ENCODE measurements around the gene CDC42.

The CDC42 gene

GRCh38 chr1:22110016-22110415 lies 57.5 kb downstream of the CDC42 start:
- TF ChIP-seq, protein P1, sequence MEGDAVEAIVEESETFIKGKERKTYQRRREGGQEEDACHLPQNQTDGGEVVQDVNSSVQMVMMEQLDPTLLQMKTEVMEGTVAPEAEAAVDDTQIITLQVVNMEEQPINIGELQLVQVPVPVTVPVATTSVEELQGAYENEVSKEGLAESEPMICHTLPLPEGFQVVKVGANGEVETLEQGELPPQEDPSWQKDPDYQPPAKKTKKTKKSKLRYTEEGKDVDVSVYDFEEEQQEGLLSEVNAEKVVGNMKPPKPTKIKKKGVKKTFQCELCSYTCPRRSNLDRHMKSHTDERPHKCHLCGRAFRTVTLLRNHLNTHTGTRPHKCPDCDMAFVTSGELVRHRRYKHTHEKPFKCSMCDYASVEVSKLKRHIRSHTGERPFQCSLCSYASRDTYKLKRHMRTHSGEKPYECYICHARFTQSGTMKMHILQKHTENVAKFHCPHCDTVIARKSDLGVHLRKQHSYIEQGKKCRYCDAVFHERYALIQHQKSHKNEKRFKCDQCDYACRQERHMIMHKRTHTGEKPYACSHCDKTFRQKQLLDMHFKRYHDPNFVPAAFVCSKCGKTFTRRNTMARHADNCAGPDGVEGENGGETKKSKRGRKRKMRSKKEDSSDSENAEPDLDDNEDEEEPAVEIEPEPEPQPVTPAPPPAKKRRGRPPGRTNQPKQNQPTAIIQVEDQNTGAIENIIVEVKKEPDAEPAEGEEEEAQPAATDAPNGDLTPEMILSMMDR (IDR thresholded peaks at IDR 0.05; ENCODE audit: low read depth, low read length), result no peak
- no peak overlapping the region for H3K4me3 ChIP-seq (replicated peaks in 1 of 2; ENCODE audit: low read depth in 2 of 2, low read length in 2 of 2)

DNA sequence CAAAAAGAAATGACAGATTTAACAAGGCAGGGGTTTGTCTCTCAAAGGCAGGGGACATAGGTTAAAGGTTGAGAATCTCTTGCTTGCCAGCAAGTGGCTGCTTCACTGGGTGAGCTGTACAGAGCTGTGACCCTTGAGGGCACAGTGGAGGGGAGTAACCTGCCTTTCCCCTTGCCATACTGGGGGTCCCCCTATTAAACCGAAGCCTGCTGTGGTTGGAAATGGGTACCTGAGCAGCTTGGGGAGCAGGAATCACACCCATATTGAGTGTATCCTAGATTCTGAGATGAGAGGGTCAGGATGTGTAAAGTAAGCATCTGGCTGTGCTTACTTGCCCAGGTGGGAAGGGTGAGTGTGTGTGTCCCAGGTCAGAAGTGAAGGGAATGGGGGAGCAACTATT lies 58.6 kb downstream of the CDC42 start:
- no peak overlapping the region for H3K4me3 ChIP-seq (replicated peaks in 1 of 2; ENCODE audit: low read depth in 2 of 2, low read length in 2 of 2)
- DNase-seq (ENCODE audit: low read depth in 2 of 2), result no peak
- TF ChIP-seq, protein P1 (IDR thresholded peaks at IDR 0.05; ENCODE audit: low read depth, low read length), result no peak

More at GRCh38 chr1:22110016-22110415, 57.5 kb downstream of the CDC42 start:
- DNase-seq (ENCODE audit: low read depth in 2 of 2), result no peak

- TF ChIP-seq, protein P1 (IDR thresholded peaks at IDR 0.05; ENCODE audit: low read depth, low read length), result no peak
- peak; percentile 59 to 74 for DNase-seq (ENCODE audit: low read depth in 2 of 2)
- no peak overlapping the region for H3K4me3 ChIP-seq (replicated peaks in 1 of 2; ENCODE audit: low read depth in 2 of 2, low read length in 2 of 2)
Observed at GRCh38 chr1:22111620-22112019, 59.1 kb downstream of the CDC42 start.

DNA sequence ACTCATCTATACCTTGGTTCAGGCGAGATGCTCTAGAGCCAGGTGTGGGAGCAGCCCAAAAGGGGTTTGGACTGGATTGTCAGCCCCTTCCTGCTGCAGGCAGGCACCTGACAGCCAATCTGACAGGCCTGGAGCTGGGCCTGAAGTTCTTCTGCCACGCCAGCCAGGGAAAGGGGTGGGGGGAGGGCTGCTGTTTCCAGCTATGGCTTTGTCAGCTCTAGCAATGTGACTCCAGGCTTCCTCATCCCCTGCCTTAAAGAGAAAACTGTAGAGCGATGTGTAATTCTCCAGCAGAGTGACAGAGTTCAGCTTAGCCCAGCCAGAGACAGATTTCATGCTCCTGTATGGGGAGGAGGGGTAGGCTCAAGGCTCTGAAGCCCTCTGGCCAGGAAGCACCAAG lies 60.0 kb downstream of the CDC42 start:
- DNase-seq (ENCODE audit: low read depth in 2 of 2), result no peak
- H3K4me3 ChIP-seq (replicated peaks in 1 of 2; ENCODE audit: low read depth in 2 of 2, low read length in 2 of 2), result no peak overlapping the region
- TF ChIP-seq, protein P1 (IDR thresholded peaks at IDR 0.05; ENCODE audit: low read depth, low read length), result no peak

DNA sequence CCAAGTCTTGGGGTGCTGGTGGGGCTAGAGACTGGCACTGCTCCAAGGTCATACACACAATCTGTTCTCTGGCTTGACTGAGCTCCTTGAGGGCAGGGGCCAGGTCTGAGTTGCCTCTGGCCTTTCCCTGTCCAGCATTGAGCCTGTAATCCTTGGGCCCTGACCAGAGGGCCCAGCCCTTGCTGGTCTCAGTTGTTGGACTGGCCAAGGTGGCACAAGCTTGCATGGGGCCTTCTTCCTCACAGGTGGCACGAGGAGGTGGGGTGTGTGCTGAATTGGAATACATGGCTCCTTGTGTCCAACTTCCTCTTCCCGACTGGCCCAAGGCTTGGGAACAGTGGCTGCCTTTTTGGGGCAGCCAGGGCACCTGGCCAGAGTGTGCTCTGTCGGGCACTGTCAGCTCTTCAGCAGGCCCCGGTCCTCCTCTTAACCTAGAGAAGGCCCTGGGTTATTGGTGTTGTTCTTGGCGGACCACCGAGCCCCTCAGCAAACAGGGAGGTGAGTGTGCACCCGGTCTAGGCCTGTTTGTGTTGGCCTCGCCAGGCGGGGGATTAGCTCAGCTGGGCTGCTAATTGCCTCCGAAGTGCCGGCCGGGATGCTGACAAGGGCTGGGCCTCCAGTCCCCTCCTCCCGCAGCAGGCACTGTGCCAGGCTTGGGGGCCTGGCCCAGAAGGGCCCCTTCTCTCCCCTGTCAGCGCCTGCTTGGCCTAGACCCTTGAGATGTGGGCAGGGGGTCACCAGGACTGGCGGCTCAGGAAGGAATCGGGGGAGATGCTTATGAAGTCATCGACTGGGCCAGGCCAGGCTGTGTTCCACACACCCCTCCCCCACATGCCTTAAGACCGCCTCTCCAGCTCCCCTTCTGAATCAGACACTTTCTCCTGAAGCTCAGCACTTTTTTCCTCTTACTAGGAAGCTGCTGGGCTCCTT lies 61.8 kb downstream of the CDC42 start:
- DNase-seq (ENCODE audit: low read depth in 2 of 2), result peak; percentile 76 to 87
- TF ChIP-seq, protein P1 (IDR thresholded peaks at IDR 0.05; ENCODE audit: low read depth, low read length), result no peak
- H3K4me3 ChIP-seq (replicated peaks in 1 of 2; ENCODE audit: low read depth in 2 of 2, low read length in 2 of 2), result no peak overlapping the region

GRCh38 chr1:22115286-22115685 lies 62.8 kb downstream of the CDC42 start:
- TF ChIP-seq, protein P1 (IDR thresholded peaks at IDR 0.05; ENCODE audit: low read depth, low read length), result no peak
- no peak for DNase-seq (ENCODE audit: low read depth in 2 of 2)
- H3K4me3 ChIP-seq (replicated peaks in 1 of 2; ENCODE audit: low read depth in 2 of 2, low read length in 2 of 2), result no peak overlapping the region
